ENCODE data around the gene THSD4.

GRCh38 chr15:71426792-71427191 is 311.5 kb downstream of the THSD4 start:
- TF ChIP-seq ZBTB7A (IDR thresholded peaks at IDR 0.05; ENCODE audit: borderline replicate concordance, control insufficient read depth, low read depth, low read length) (no peak), SPI1 (IDR thresholded peaks at IDR 0.05; ENCODE audit: borderline replicate concordance, low read depth, low read length) (no peak), RBM25 (IDR thresholded peaks at IDR 0.05; ENCODE audit: low read depth, low read length, severe bottlenecking) (no peak)
- TF ChIP-seq, protein P1, sequence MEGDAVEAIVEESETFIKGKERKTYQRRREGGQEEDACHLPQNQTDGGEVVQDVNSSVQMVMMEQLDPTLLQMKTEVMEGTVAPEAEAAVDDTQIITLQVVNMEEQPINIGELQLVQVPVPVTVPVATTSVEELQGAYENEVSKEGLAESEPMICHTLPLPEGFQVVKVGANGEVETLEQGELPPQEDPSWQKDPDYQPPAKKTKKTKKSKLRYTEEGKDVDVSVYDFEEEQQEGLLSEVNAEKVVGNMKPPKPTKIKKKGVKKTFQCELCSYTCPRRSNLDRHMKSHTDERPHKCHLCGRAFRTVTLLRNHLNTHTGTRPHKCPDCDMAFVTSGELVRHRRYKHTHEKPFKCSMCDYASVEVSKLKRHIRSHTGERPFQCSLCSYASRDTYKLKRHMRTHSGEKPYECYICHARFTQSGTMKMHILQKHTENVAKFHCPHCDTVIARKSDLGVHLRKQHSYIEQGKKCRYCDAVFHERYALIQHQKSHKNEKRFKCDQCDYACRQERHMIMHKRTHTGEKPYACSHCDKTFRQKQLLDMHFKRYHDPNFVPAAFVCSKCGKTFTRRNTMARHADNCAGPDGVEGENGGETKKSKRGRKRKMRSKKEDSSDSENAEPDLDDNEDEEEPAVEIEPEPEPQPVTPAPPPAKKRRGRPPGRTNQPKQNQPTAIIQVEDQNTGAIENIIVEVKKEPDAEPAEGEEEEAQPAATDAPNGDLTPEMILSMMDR (IDR thresholded peaks at IDR 0.05 in 2 of 3, conservative IDR thresholded peaks at IDR 0.05 in 1 of 3; ENCODE audit: insufficient read depth in 2 of 3, low read depth in 1 of 3, low read length in 3 of 3) = no peak
